ENCODE measurements around the gene INPP5A.
"Not testable (repeated sequence)": the region's sequence is repeated elsewhere in the genome, so short reads cannot be mapped to it uniquely, and the experiment has no call there.

The INPP5A gene

DNA sequence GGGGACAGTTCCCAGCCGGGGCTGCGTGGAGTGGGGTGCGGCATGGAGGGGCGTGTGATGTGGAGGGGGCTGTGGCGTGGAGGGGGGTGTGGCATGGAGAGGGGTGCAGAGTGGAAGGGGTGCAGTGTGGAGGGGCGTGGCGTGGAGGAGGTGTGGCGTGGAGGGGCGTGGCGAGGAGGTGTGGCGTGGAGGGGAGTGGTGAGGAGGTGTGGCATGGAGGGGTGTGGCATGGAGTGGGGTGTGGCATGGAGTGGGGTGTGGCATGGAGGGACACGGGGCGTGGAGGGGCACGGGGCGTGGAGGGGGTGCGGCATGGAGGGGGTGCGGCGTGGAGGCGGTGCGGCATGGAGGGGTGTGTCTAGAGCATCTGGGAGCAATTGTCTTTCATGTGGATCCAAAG, 214.8 kb downstream of the INPP5A start:
- no peak for DNase-seq

DNA sequence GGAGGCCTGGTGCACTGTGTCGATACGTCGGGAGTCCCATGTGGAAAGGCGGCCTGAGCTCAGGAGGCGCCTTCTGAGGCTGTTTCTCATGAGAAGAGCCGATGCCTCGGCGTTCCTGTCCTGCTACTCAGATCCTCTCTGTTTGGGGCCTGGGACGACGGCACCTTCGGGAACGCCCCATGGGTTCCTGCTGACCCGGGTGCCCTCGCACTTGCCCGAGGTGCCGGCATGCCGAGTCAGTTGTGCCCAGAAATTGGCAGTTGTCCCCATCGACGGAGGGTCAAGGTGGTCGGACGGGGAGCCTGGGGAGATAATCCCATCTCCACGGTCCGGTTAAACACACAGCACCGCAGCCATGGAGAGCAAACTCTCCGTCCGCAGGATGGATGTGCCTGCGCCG, 215.4 kb downstream of the INPP5A start:
- no peak for DNase-seq

DNA sequence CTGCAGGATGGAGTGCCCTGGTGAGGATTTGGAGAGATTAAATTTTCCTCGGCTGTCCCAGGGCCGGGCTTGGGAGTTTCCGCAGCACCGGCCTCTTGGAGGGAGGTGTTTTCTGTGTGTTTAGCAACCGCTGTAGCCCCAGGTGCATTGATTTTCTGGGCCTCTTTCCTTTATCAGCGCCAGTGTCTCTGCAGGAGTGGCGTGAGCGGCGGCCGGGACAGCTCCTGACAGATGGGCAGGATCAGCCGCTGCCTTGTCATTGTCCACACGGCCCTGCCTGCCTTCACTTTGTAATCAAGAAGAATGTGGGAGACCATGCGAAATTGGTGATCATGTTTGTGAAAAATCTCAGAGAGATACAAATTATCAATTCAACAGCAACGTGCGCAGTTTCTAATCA, 216.0 kb downstream of the INPP5A start:
- no peak for DNase-seq

DNA sequence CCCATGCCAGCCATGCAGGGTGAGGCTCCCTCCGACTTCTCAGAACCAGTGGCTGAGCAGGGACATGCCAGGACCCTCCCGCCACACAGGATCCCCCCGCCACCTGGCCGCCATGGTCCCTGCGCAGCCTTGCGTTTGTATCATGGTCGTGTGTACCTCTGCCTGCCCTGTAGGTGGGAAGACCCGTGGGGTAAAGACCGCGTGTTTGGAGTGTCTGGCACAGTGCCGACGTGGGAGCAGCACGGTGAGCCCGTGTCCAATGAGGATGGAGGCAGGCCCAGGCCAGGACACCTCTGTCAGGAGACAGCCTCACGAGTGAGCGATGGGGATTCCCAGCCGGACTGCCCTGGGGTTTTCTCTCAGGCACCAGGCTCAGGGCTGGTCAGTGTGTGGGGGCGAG, 216.5 kb downstream of the INPP5A start:
- no peak for DNase-seq

DNA sequence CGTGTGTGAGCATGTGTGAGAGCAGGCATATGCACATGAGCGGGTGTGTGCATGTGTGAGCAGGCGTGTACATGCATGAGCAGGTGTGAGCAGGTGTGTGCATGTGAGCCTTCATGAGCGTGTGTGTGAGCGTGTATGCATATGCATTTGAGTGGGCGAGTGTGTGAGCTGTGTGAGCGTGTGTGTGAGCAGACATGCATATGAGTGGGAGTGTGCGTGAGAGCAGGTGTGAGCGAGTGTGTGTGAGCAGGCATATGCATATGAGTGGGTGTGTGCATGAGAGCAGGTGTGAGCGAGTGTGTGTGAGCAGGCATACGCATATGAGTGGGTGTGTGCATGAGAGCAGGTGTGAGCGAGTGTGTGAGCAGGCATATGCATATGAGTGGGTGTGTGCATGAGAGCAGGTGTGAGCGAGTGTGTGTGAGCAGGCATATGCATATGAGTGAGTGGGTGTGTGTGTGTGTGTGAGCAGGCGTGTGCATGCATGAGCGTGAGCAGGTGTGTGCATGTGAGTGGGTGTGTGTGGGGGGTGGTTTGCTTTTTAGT, 217.7 kb downstream of the INPP5A start:
- no peak for DNase-seq

DNA sequence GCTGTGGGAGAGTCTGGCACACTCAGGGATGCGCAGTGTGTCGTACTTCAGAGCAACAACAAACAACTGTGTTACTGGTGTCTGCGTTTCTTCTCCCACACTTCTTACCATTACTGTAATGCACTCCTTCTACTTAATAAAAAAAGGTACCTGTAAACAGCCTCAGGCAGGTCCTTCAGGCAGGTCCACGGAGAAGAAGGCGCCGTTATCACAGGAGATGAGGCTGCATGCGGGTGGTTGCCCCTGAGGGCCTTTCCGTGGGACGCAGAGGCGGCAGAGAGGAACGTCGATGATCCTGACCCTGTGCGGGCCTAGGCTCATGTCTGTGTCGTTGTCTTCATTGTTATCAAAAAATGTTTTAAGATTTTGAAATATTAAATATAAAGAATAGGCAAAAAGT, 219.0 kb downstream of the INPP5A start:
- no peak for DNase-seq

DNA sequence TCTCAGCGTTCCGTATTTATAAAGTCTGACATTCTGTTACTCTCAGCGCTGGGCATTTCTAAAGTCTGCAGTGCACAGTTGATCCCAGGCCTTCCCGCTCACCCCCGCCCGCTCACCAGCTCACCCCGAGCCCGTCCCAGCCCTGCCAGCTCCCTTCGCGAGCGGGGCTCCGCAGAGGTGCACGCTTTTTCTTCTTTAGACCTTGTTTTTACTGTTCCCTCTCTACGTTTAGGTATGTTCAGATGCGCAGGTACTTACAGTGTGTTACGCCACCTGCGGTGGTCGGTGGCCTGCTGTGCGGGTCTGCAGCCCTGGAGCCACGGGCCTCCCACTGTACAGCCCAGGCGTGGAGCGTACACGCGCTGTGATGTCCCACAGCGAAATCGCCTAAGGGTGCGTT, 219.6 kb downstream of the INPP5A start:
- no peak for DNase-seq

DNA sequence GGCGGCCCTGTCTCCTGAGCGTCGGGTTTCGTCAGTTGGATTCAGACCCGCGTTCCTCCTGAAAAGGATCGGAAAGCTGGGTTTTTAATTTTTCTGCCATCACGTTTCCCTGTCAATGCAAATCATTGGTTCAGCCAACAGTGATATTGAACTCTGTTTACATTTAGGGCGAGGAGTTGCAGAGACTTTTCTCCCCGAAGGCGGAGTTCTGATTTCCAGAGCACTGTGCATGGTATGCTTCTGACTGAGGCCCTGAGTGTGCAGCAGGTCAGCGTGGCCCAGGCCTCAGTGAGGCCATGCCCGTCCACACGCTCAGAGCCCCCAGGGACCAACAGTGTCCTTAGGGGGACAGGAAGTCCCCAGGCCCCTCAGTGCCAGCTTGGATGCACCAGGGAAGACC, 221.3 kb downstream of the INPP5A start:
- no peak for DNase-seq

DNA sequence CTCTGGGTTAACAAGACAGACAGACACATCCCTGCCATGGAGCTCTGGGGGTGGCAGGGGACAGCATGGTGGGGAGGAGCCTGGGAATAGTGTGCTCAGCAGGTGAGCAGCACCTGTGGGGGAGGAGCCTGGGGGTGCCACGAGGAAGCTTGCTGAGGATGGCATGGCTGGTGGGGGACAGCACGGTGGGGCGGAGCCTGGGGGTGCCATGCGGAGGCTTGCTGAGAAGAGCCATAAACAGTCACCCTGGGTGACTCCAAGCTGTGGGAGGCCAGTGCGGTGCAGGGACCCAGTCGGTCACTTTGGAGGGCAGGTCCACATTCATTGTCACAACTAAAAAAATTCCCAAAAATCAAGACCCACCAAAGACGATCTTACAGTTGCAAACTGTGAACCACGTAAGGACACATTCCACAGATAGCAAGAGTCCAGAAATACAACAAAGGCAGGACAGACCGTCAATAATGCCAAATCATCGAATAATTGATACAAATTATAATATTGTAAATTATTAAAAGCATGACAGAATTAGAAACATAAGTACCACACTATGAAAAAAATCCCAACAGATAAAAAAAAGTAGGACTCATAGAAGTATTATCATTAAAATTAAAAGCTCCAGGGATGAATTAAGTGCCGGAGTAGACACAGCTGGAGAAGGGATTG, 223.9 kb downstream of the INPP5A start:
- no peak for DNase-seq

DNA sequence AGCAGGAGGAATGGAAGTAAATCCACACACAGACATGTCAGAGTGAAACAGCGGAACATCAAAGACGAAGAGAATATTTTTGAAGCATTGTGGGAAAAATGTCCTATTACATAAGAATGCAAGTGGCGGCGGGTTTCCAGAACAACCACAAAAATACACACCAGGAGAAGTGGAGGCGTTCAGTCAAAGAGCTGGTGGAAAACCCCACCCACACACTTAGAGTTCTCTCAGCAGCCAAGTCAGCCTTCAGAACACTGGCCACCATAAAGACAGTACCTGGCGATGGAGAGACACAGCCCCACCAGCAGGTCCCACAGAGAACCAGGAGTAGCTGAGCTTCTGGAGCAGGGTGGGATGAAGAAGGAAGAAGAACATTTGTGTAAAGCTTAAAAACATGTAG, 224.7 kb downstream of the INPP5A start:
- no peak for DNase-seq

DNA sequence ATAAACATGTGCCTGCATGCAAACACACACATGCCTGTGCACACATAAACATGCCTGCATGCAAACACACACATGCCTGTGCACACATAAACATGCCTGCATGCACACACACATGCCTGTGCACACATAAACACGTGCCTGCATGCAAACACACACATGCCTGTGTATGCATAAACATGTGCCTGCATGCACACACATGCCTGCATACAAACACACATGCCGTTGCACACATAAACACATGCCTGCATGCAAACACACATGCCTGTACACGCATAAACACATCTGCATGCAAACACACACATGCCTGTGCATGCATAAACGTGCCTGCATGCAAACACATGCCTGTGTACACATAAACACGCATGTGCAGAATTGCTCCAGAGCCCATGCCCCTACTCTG, 226.0 kb downstream of the INPP5A start:
- no peak for DNase-seq

DNA sequence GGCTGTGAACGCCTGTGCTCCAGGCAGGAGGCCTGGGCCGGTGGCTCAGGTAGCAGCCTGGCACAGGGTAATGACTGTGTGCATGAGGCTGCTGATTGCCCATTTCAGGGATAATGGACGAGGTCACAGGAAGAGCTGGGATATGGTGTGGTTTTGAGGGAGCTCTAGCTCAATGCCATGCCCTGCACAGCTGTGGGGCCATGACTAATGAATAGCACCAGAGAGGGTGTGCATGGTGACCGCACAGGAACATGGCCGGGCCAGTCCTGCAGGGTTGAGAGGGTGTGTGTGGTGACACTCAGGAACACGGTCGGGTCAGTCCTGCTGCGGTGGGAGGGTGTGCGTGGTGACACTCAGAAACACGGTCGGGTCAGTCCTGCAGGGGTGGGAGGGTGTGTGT, 226.5 kb downstream of the INPP5A start:
- DNase-seq = no peak

DNA sequence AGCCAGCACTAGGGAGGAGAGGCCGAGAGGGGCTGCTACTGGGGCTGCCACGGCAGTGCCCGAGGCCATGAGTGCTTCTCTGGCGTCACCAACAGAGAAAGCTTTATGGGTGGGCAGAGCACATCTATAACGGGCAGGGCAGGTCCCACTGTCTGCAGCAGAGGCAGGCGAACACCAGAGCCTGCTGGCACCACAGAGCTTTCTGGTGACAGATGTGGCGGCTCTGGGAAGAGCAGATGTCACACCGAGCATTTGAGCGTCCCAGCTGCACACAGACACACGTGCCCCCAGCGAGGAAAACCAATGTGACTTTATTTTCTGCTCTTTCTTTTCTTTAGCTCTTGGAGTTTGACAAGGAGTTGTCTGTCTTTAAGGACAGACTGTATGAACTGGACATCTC, 227.8 kb downstream of the INPP5A start:
- no peak for DNase-seq

DNA sequence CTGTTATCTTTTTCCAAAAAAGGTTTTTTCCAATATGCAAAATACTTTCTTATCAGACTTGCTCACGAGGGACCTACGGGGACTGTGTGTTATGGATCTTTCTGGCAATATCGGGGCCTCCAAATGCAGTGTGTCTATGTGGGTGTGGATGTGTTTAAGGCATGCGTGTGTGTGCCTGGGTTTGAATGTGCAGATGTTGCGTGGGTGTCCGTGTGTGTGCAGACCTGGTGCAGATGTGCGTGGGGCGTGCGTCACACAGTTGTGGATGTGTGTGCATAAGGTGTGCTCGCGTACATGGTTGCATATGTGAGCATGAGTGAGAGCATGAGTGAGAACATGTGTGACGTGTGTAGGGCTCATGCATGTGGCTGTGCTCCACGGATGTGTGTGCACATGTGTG, 228.7 kb downstream of the INPP5A start:
- DNase-seq = no peak

DNA sequence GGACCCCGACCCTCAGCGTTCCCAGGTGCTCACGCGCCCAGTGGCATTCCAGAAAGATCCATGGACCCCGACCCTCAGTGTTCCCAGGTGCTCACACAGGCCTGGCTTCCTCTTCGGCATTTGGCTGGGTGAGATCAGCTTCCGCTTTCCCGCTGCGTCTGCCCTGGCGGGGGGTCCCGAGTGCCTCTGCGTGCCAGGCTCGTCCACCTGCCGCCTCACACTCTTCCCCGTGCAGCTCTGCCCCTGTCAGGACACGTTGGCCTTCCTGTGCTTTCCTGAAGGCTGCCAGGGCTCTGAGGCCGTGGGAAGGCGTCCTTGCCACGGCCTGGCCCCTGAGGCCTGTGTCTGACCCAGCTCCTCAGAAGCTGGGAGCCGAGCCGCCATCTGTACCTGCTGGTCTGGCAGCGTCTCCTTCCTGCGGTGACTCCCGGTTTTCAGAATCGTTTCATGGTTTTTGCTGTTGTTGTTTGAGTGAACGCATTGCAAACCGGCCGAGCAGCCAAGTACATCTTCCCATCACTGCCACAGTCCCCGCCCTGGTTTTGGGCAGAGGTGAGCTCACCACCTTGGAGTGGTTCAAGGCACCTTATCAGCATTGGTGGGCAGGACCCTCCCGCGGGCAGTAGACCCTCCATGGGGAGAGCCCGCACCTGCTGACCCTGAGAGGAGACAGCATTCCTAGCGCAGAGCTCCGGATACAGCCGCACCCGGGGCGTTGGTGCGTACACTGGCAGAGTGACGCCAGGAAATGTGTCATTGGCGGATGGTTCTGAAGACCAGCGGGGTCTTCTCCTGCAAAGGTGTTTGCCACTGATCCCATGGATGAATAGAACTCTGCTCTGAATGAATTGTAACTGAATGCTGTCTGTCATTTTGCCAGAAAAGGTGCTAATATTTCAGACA, 231.0 kb downstream of the INPP5A start:
- DNase-seq = no peak

DNA sequence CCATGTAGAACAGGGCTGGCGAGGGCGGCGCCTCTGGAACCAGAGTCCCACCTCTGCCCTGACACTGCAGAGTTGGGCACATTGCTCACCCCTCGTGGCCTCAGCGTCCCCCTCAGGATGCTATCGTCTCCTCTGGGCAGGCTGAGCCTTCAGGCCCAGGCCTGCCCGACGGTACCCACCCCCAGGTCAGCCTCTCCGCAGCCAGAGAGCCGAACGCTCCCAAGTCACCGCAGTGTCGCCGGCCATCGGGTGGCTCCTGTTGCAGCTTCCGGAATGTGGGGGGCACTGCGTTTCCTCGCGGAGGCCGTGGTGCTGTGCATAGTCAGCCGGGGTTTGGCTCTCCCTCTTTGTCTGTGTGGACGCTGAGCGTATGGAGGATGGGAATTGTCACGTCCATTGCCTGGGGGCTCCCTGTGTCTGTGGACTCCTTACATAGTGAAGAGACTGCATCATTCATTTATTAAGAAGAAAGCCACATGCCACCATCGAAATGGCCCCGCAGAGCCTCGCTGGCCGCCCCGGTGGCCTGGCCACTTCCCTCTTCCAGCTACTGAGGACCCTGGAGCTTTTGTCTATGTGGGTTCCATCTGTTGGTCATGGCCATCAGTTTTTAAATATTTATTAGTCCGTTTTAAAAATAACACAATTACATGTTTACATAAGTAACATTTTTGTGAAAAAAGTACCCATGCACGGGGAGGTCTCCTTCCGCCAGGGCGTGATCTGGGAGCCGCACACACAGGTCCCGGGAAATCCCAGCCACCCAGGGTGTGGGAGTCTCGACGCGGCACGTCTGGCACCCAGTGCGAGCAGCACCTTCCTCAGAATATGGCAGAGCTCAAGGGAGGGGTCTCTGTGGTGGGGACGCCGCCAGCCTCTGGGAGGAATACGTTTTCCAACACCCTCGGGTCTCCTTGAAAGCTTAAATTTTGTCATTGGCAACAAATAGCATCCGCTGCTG, 232.8 kb downstream of the INPP5A start:
- DNase-seq = no peak

DNA sequence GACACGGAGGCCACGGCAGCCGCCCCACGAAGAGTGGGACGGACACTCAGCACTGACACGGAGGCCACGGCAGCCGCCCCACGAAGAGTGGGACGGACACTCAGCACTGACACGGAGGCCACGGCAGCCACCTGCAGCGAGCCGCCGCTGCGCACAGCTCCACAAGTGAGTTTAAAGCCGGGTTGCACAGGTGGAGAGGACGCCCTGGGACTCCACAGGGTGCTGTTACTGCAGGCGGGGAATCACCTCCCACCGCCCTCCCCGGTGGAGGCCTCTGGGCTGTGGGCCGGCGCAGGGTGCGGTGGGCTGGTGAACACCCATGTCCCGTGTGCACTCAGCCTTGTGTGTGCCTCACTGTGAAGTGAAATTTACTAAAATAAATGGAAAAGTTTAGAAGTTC, 235.2 kb downstream of the INPP5A start:
- not testable (repeated sequence) for DNase-seq

DNA sequence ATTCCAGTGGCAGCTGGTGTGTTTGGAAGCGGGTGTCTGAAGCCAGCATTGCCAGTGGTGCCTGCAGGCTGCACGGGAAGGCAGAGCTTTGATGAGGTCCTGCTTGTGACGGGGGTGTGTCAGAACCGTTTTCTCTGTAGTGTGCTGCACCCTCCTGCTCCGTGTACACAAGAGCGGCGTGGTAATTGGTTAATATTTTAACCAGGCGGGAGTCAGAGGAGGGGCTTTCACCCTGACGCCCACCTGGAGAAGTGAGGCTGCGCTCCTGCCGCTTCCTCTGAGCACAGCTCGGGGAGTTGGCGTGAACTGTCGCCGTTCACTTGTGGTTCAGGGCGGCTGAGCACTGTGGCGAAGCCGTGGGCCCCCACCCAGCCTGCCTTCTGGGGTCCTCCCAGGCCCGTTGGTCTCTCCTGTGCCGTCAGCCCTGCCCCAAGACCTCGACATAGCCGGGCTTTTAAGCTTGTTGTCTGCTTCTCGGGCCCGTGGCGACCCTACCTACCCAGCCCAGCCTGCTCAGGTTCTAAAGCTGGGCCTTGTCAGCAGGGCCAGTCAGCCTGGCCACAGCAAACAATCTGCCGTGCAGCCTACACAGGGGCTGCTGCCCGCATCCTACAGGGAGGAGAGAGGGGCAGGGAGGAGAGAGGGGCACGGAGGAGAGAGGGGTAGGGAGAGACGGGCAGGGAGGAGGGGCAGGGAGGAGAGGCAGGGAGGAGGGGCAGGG, 236.8 kb downstream of the INPP5A start:
- DNase-seq = no peak

DNA sequence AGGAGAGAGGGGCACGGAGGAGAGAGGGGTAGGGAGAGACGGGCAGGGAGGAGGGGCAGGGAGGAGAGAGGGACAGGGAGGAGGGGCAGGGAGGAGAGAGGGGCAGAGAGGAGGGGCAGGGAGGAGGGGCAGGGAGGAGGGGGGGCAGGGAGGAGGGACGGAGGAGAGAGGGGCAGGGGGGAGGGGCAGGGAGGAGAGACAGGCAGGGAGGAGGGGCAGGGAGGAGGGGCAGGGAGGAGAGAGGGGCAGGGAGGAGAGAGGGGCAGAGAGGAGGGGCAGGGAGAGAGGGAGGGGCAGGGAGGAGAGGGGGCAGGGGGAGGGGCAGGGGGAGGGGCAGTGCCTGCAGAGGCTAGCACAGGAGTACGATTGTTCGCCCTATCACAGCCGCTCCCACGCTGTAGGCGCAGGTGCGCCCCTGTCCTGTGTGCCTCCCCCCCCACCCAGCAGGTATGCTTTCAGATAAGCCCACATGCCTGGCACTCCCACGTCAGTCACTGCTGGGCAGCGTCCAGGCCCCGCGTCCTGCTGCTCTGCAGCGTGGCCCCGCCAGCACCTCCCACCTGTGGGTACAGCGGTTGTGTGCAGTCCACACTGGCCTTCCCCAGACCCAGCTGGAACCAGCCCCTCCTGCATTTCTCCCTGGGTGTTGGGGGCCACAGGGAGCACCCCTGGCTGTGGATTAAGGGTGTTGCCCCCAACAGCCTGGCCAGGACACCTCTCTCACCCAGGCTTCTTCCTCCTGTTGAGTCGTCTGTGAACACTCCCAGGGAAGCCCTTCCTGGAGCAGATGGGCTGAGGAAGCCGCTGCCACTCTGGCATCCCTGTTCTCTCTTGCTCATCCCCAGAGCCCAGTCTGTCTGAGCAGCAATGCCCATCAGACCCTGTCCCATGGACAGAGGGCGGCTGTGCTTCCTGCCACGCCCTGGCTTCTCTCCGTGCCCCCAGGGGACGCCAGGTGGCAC, 237.6 kb downstream of the INPP5A start:
- no peak for DNase-seq

DNA sequence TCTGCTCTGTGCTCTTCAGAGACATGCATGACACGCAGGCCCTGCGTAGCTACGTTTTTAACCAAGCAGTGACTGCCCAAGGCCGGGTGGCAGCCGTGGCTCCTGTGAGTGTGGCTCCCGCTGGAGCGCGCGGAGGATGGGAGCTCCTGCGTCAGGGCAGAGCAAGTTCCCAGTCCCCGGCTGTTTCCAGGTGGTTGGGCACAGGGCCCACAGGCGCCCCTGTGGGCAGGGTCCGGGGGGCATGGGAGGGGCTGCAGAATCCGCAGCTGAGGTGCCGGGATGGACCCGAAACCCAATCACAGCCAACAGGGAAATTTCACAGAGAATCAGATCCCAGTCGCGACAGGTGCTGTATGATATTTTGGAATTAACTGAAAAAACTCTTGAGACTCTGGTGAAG, 238.6 kb downstream of the INPP5A start:
- DNase-seq = no peak

DNA sequence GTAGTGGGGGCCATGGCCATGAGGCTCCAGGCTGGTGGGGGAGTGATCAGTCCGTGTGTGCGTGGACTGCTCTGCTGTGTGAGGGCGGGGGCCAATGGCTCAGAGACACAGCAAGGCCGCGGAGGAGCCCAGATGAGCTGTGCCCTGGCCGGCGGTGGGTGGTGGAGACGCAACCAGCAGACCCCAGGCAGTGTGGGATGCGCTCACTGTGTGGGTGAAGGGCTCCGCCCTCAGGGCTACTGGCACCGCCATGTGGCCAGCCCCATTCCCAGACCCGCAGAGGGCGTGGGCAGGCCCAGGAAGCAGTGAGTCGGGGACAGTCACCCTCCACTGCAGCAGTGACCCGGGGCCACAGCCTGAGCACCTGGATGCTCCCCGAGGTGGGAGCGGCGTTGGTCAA, 239.2 kb downstream of the INPP5A start:
- DNase-seq = no peak

All from activated effector memory CD4-positive, alpha-beta T cell treated with Interleukin-2 at 50 U/mL for 16 hours (primary cell).